Measurements from ENCODE around the gene CPE. TPM values are rescaled to one million over a fixed set of nuclear protein-coding genes. Genes with fewer than 3 reads are reported as not detected.

CPE gene
- total and polyA plus RNA-seq, 10 of the 15 experiments (the other 5 are each of a cell fraction or from before 2014, with no cell fraction given) = 0.05 to 0.14 TPM; not detected in 8

DNA sequence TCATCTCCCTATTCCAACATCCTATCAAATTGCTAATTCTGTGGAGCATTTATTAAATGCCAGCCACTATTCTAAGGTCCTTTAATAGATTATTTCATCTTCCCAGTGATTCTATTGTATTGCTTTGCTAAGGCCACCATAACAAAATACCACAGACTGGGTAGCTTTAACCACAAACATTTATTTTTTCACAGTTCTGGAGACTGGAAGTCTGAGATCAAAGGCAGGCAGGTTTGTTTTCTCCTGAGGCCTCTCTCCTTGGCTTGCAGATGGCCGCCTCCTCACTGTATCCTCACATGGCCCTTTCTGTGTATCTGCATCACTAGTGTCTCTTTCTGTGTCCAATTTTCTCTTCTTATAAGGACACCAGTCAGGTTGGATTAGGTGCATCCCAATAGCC, 64.5 kb downstream of the CPE start (continued):
- TF ChIP-seq TCF3 (IDR thresholded peaks at IDR 0.05; ENCODE audit: borderline replicate concordance, insufficient read depth, low read depth, low read length) = no peak

DNA sequence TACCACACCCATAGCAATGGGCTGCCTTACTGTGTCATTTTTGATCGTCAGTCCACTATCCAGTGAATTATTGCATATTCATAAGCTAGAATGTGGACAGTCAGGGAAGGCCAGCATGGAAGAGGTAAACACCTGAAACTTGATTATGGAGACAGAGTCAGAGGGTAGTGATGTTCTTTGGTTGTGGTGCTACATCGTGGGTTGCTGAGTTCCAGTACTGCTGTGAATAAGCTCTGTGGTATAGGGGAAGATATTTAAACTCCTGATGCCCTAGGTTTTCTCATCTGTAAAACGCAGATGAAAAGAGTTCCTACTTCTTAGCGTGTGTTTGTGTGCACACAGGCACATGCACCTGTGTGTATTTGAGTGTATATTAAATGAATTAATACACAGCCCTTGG, 69.9 kb downstream of the CPE start:
- no peaks in the 10 kb centered on the region for H3K9me3 ChIP-seq (replicated peaks; ENCODE audit: control insufficient read depth, insufficient read depth, low read length)
- H3K79me2 ChIP-seq (ENCODE audit: control insufficient read depth, insufficient read depth, low read length) = no peaks in the 10 kb centered on the region
- H3K4me3 ChIP-seq = no peak overlapping the region
- no TSS peak for BruUV-seq (replicated peaks)
- no peak for TF ChIP-seq BRCA1 (IDR thresholded peaks at IDR 0.05; ENCODE audit: low read depth, low read length)
- TF ChIP-seq, protein P1, sequence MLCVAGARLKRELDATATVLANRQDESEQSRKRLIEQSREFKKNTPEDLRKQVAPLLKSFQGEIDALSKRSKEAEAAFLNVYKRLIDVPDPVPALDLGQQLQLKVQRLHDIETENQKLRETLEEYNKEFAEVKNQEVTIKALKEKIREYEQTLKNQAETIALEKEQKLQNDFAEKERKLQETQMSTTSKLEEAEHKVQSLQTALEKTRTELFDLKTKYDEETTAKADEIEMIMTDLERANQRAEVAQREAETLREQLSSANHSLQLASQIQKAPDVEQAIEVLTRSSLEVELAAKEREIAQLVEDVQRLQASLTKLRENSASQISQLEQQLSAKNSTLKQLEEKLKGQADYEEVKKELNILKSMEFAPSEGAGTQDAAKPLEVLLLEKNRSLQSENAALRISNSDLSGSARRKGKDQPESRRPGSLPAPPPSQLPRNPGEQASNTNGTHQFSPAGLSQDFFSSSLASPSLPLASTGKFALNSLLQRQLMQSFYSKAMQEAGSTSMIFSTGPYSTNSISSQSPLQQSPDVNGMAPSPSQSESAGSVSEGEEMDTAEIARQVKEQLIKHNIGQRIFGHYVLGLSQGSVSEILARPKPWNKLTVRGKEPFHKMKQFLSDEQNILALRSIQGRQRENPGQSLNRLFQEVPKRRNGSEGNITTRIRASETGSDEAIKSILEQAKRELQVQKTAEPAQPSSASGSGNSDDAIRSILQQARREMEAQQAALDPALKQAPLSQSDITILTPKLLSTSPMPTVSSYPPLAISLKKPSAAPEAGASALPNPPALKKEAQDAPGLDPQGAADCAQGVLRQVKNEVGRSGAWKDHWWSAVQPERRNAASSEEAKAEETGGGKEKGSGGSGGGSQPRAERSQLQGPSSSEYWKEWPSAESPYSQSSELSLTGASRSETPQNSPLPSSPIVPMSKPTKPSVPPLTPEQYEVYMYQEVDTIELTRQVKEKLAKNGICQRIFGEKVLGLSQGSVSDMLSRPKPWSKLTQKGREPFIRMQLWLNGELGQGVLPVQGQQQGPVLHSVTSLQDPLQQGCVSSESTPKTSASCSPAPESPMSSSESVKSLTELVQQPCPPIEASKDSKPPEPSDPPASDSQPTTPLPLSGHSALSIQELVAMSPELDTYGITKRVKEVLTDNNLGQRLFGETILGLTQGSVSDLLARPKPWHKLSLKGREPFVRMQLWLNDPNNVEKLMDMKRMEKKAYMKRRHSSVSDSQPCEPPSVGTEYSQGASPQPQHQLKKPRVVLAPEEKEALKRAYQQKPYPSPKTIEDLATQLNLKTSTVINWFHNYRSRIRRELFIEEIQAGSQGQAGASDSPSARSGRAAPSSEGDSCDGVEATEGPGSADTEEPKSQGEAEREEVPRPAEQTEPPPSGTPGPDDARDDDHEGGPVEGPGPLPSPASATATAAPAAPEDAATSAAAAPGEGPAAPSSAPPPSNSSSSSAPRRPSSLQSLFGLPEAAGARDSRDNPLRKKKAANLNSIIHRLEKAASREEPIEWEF (IDR thresholded peaks at IDR 0.05; ENCODE audit: insufficient replicate concordance, low read depth, low read length) = no peak
- no peak for TF ChIP-seq SIX5 (IDR thresholded peaks at IDR 0.05; ENCODE audit: low read depth, low read length, severe bottlenecking)
- TF ChIP-seq TCF12 (IDR thresholded peaks at IDR 0.05; ENCODE audit: low read depth, low read length) = no peak
- TF ChIP-seq ZSCAN29 (IDR thresholded peaks at IDR 0.05) = no peak
- TF ChIP-seq, protein P2, sequence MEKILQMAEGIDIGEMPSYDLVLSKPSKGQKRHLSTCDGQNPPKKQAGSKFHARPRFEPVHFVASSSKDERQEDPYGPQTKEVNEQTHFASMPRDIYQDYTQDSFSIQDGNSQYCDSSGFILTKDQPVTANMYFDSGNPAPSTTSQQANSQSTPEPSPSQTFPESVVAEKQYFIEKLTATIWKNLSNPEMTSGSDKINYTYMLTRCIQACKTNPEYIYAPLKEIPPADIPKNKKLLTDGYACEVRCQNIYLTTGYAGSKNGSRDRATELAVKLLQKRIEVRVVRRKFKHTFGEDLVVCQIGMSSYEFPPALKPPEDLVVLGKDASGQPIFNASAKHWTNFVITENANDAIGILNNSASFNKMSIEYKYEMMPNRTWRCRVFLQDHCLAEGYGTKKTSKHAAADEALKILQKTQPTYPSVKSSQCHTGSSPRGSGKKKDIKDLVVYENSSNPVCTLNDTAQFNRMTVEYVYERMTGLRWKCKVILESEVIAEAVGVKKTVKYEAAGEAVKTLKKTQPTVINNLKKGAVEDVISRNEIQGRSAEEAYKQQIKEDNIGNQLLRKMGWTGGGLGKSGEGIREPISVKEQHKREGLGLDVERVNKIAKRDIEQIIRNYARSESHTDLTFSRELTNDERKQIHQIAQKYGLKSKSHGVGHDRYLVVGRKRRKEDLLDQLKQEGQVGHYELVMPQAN (conservative IDR thresholded peaks at IDR 0.05) = no peak
- TF ChIP-seq SMC3 (IDR thresholded peaks at IDR 0.05; ENCODE audit: borderline replicate concordance, low read length) = no peak
- TF ChIP-seq ZNF217 (IDR thresholded peaks at IDR 0.05) = no peak
- TF ChIP-seq YY1 (IDR thresholded peaks at IDR 0.05; ENCODE audit: low read depth, low read length) = no peak
- TF ChIP-seq HCFC1 (IDR thresholded peaks at IDR 0.05; ENCODE audit: low read length) = no peak
- TF ChIP-seq MEF2B (IDR thresholded peaks at IDR 0.05; ENCODE audit: partially characterized antibody, poor library complexity, severe bottlenecking) = no peak
- TF ChIP-seq ZZZ3 (IDR thresholded peaks at IDR 0.05; ENCODE audit: control insufficient read depth, insufficient read length, low read depth) = no peak
- H3K27me3 ChIP-seq (replicated peaks in 1 of 2; ENCODE audit: control insufficient read depth in 2 of 2, insufficient read depth in 2 of 2, low read length in 1 of 2) = no peaks in the 10 kb centered on the region
- no peaks in the 10 kb centered on the region for H3K4me1 ChIP-seq (ENCODE audit: control insufficient read depth, insufficient read depth, low read length)
- POLR2A ChIA-PET = no interaction called here
- RAD21 ChIA-PET (ENCODE audit: unreplicated experiment) = no interaction called here
- no peak for FAIRE-seq
- SMC1A ChIA-PET (ENCODE audit: uncharacterized antibody, unreplicated experiment) = no interaction called here
- H3K27ac ChIP-seq (ENCODE audit: control insufficient read depth, insufficient read depth) = no peak overlapping the region
- no peak overlapping the region for H3K9ac ChIP-seq (ENCODE audit: control insufficient read depth, insufficient read depth, low read length)
- H3K36me3 ChIP-seq (ENCODE audit: control insufficient read depth in 2 of 2, insufficient read depth in 2 of 2, low read length in 1 of 2) = no peaks in the 10 kb centered on the region
- DNase-seq (ENCODE audit: low read depth, low spot score) = no peak
- WGBS (ENCODE audit: insufficient coverage, insufficient replicate concordance, low lambda C conversion rate, missing lambda C conversion rate) = 11% methylated on average over 4 of the region's 4 CpGs
- intact Hi-C loops (cut with micrococcal nuclease; ENCODE audit: unreplicated experiment) (no loop called here), in situ Hi-C loops (cut with MboI) (no loop called here)
- CTCF ChIA-PET = no interaction called here
- no peaks in the 10 kb centered on the region for H4K20me1 ChIP-seq (ENCODE audit: control insufficient read depth, insufficient read depth)
- ATAC-seq = no peak
- H3K4me2 ChIP-seq (ENCODE audit: control insufficient read depth, insufficient read depth) = no peak overlapping the region
- H2AFZ ChIP-seq (ENCODE audit: control insufficient read depth, low read depth, low read length) = no peak overlapping the region

Data from GM12878 (cell line).